Activated CD8-positive, alpha-beta memory T cell treated with anti-CD3 and anti-CD28 coated beads, Interleukin-2, amount 50 U/mL, for 1 hour (primary cell): ENCODE data around the gene GABBR2.

Experiments
- DNase-seq: peaks from one replicate; pipeline ENCODE4 v3.0.0-alpha.2; 2020; ENCODE audit errors: extremely low read depth

The GABBR2 gene

DNA sequence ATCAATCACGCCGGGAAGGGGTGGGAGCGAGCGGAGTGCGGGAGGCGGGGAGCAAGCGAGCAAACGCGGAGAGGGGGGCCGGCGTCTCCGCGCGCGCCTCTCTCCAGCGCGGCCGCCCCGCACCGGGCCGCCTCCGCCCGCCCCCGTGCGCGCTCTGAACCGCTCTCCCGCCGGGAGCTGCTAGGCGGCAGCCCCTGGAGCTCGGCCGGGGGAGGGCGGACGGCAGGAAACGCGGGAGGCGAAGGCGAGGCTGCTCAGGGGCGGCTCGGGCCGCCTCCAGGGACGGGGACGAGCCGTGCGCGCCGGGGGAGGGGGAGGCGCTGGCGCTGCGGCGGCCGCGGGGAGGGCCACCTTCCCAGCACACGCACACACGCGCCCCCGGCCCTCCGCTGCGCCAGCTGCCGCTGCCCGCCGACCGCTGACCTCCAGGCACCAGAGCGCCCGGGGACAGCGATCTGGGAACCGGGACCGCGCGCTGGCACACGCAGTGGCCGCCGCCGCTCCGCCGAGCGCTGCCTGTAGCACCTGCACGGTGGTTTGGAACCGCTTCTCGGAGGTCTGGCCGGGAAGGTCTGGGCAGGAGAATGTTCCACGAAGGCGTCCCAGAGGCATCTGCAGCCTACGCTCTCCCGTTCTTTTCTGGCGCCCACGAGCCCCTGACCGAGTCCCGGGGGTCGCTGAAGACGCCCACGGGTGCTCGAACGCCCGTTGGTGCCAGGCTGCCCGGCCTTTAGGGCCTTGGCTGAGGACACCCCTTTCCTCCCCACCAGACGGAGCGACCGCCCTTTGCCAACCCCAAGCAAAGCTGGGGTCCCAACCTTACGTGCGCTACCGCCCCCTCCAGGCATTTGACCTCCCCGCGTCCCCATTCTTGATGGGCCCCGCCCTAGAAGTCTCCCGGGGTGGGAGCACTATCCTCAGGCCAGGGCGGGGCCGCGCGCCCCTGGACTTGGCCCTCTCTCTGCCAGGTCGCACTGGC is at the start of gene GABBR2:
Gene GABBR2, minus strand, starts transcription at position 3 of the 979 bp plus-strand sequence. CDS start 198 bp downstream, outside the sequence.
- no peak for DNase-seq

- DNase-seq, result no peak
Observed at GRCh38 chr9:98755006-98755618, 46.4 kb upstream of the GABBR2 start.

- DNase-seq, result no peak
Observed at GRCh38 chr9:98751210-98751609, 42.5 kb upstream of the GABBR2 start.

DNA sequence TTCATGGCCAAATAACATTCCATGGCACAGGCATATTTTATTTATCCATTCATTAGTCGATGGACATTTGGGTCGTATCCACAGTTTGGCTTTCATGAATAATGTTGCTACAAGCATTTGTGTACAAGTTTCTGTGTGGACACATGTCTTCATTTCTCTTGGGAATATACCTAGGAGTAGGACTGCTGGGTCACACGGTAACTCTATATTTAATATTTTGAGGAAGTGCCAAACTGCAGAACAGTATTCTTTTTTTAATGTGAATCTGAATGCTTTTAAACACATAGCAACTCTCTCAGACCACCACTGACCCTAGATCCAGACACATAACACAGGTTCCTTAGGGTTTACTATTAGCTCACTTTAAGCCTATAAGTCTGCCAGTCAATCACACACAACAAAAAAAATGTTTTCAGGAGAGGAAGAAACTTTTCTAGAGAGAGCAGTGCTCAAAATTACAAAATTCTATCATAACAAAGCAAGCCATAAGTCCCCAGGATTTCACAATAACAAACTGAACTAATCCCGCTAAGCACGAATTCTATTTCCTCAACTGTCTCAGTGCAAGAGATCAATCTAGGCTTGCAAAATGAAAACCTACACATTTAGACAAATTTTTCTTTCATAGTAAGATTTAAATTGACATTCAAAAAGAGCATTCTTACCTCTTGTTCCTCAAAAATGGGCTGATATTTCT is 41.8 kb upstream of the GABBR2 start:
- no peak for DNase-seq

GRCh38 chr9:98747476-98747875 is 38.7 kb upstream of the GABBR2 start:
- no peak for DNase-seq

- no peak for DNase-seq
Observed at GRCh38 chr9:98745470-98745869, 36.7 kb upstream of the GABBR2 start.

DNA sequence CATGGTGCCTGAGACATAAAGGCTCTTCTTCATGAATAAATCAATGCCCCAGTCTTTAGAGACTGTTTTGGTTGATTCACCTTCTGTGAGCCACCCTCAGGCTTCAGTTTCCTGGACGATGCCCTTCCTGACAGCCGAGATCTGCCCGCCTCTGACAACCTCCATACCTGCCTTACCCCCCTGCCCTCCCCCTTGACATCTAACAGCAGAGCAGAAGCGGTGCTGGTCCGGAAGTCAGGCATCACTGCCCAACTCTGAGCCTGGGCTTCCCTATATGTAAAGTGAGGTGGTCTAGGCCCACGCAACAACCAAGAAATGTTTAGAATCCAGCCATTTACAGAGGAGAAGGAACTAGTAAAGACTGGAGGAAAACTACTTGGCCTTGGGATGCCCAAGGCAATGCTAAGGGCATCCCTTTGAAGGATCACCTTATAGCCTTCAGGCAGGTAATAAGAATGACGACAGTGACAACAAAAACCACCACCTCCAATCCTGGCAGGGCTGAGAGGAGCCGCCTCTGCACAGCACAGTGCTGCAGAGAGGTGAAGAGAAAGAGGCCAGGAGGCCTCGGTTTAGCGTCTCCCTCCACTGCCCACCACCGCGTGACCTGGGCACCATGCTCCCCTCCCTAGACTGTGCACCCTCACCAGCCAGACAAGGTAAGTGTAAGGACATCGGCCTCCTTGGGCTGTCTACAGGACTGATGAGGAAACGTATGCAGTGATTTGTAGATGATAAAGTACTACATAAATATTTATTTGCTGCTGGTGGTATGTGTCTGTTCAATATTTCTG is 35.3 kb upstream of the GABBR2 start:
- DNase-seq, result no peak

- no peak for DNase-seq
Observed at GRCh38 chr9:98743329-98743728, 34.6 kb upstream of the GABBR2 start.

GRCh38 chr9:98742325-98743280 is 33.9 kb upstream of the GABBR2 start:
- no peak for DNase-seq

DNA sequence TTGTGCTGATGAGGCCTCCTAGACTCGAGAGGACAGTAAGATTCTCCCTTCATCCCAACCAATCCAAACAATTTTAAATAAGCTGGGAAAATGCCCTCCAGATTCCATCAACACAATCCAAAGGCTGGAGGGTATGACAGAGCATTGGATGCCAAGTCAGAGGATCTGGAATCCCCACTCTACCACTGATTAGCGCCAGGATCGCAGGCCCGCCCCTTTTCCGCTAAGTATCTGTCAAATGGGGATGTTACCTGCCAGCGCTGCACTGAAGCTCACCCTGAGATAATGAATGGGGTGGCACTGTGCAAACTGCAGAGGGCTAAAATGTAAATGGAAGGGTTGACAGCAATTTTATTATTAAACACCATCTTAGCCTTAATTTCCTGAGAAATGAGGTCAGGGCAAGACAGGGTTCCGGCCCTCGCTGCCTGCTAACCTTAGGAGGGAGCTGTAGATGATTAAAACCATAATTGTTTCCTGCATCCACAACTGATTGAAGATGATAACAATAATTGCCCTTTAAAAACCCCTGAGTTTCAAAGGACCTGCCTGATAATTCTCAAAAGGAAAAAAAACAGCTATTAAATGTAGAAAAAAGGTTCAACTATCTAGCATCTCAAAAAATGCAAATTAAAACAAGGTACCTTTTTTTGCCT is 31.6 kb upstream of the GABBR2 start:
- no peak for DNase-seq

- DNase-seq, result no peak
Observed at GRCh38 chr9:98738741-98739140, 30.0 kb upstream of the GABBR2 start.

DNA sequence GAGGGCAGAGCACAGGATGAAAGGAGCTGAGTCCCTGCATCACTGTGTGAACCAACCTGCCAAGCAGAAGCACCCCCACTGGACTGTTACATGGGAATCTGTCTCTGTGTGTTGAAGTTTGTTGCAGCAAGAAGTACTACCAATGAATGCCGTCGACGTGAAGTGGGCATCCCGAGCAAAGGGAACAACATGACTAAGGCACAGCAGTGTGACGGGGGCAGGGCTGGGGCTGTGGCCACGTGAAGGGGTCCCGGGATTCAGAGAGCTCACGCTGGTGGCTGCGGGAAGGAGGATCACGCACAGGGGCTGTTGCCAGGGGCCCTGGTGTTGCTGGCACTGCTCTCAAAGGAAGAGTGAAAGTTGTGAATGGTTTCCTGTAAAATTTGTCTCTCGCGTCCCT is 27.5 kb upstream of the GABBR2 start:
- DNase-seq, result no peak

- no peak for DNase-seq
Observed at GRCh38 chr9:98732801-98733200, 24.1 kb upstream of the GABBR2 start.

- DNase-seq, result no peak
Observed at GRCh38 chr9:98732091-98732490, 23.4 kb upstream of the GABBR2 start.

- no peak for DNase-seq
Observed at GRCh38 chr9:98730871-98731270, 22.1 kb upstream of the GABBR2 start.

DNA sequence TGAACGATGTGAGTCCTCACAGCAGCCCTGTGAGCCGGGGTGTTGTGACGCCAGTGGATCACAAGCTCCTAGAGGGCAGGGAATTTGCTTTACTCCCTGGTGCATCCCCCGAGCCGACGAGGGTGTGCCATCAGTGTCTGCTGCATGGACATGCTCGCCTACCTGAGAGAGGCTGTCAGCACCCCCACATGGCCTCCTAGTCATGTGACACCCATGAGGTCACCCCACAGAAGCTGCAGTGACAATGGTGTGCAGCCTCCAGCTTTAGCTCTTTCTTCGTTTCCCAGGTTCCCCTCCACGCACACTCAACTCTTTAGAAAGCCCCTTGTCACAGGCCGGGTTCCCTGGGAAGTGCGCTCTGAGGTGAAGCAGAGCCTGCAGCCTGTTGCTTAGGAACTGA is 19.8 kb upstream of the GABBR2 start:
- no peak for DNase-seq

GRCh38 chr9:98727428-98727827 is 18.7 kb upstream of the GABBR2 start:
- no peak for DNase-seq

DNA sequence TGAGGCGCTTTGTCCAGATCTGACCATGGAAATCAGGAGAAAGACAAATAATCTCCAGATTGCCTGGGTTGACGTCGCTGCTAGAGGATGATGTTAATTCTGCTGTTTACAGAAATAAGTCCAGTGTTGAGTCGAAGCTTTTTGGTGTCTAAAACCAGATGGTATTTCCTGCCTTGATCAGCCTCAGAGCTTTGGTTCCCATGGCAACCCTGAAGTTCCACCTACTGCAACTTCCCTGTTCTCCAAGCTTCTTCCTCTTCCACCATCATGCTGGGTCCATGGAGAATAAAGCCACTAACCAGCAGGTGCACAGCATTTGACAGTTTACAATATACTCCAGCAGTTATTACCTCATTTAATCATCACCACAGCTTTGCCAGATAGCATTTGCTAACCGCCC is 18.0 kb upstream of the GABBR2 start:
- DNase-seq, result no peak

DNA sequence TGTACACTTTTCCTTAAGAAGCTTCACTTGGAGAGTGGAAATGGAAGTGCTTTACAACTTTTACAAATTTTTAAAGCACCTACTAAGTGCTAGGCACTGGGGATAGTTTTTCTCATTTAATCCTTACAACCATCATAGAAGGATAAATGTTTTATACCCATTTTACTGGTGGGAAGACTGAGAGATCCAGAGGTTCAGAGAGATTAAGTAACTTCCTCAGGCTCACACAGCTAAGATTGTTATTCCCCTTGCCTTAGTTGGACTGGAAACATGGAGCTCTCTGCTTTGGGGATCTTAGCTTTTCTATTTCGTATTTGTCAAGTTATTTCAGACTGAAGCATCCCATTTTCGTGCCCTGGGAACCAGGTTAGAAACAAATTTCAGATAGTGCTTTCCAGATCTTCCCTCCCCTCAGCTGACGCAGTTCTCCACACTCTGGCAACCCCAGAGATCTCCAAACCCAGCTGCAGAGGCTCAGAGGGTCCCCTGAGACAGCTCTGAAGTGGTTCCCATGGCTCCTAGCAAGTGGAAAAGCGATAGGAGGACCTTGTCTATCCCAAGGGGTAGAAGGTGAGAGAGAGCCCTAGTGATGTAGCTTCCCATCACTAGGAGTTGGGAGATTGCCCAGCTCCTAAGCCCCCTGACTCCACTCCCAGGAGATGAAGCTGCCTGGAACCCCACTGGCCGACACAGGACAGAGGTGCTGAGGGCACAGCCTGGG is 16.2 kb upstream of the GABBR2 start:
- no peak for DNase-seq
